HG03520 (cell line): Measurements from ENCODE around the gene SPSB4.
"Not testable (repeated sequence)": the region's sequence is repeated elsewhere in the genome, so short reads cannot be mapped to it uniquely, and the experiment has no call there.

Source experiments
- ATAC-seq: cut with Tn5 transposase; IDR thresholded peaks from one replicate; pipeline ENCODE4 v1.9.1; 2021; ENCODE audit warnings: mild to moderate bottlenecking, moderate library complexity; ENCODE audit not compliant: unreplicated experiment

The SPSB4 gene

GRCh38 chr3:141050576-141051442 lies at the start of gene SPSB4:
Gene SPSB4, plus strand, starts transcription at chr3:141051347. Its CDS starts 14,758 bp downstream, at chr3:141066105.
- no peak for ATAC-seq

GRCh38 chr3:141006344-141006743 lies 44.8 kb upstream of the SPSB4 start:
- no peak for ATAC-seq

GRCh38 chr3:141009496-141009895 lies 41.7 kb upstream of the SPSB4 start:
- no peak for ATAC-seq

- ATAC-seq: peak; percentile 88
Measured at GRCh38 chr3:141011232-141011996, 39.7 kb upstream of the SPSB4 start.

GRCh38 chr3:141011997-141012262 lies 39.2 kb upstream of the SPSB4 start:
- peak; percentile 11 for ATAC-seq

GRCh38 chr3:141012571-141012970 lies 38.6 kb upstream of the SPSB4 start:
- no peak for ATAC-seq

- ATAC-seq: no peak
Measured at GRCh38 chr3:141015481-141015880, 35.7 kb upstream of the SPSB4 start.

- not testable (repeated sequence) for ATAC-seq
Measured at GRCh38 chr3:141017366-141018322, 33.5 kb upstream of the SPSB4 start.

- no peak for ATAC-seq
Measured at GRCh38 chr3:141019244-141019643, 31.9 kb upstream of the SPSB4 start.

- ATAC-seq: no peak
Measured at GRCh38 chr3:141020143-141020830, 30.9 kb upstream of the SPSB4 start.

GRCh38 chr3:141021261-141021660 lies 29.9 kb upstream of the SPSB4 start:
- ATAC-seq: no peak

GRCh38 chr3:141030296-141030695 lies 20.9 kb upstream of the SPSB4 start:
- ATAC-seq: no peak

GRCh38 chr3:141039589-141039988 lies 11.6 kb upstream of the SPSB4 start:
- no peak for ATAC-seq

GRCh38 chr3:141044695-141045641 lies 6.2 kb upstream of the SPSB4 start:
- no peak for ATAC-seq

- no peak for ATAC-seq
Measured at GRCh38 chr3:141045849-141046248, 5.3 kb upstream of the SPSB4 start.

- ATAC-seq: no peak
Measured at GRCh38 chr3:141047168-141047567, 4.0 kb upstream of the SPSB4 start.

- ATAC-seq: no peak
Measured at GRCh38 chr3:141049681-141050080, 1.5 kb upstream of the SPSB4 start.

GRCh38 chr3:141051443-141052200 lies 475 bp downstream of the SPSB4 start:
- no peak for ATAC-seq
